ENCODE results near the gene ARSJ.

DNA sequence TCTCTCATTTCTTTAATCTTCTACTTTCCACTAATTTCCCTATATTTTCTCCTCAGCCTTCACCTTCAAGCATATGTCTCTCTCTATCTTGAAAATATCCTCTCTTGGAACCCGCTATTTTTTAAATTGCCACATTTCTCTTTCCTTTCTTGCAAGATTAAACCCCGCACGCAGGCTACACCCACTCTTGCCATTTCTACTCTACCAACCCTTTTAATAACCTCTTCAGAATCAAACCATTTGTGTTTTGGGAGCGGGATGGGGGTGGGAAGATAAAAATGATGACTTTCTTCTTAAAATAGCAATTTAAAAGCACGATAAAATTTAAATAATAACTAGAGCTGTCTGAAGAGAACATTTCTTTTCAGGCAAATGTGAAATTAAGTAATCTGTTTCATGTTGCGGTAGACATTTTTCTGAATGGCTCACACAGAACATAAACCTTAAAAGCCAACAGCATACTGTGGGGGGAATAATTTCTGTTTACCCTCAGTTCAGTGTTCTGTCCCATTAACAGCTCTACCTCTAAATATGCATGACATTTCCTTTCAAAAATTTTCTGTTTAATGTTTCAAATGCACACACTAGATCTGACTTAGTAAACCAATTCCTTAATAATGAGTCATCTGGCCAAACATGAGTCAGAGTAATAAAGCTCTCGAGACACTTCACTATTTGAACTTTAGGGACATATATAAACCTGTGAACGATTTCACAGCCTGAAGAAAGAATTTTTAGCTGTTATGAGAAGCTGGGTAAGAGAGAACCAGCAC is 20.5 kb downstream of the ARSJ start:
- TF ChIP-seq, protein P1, sequence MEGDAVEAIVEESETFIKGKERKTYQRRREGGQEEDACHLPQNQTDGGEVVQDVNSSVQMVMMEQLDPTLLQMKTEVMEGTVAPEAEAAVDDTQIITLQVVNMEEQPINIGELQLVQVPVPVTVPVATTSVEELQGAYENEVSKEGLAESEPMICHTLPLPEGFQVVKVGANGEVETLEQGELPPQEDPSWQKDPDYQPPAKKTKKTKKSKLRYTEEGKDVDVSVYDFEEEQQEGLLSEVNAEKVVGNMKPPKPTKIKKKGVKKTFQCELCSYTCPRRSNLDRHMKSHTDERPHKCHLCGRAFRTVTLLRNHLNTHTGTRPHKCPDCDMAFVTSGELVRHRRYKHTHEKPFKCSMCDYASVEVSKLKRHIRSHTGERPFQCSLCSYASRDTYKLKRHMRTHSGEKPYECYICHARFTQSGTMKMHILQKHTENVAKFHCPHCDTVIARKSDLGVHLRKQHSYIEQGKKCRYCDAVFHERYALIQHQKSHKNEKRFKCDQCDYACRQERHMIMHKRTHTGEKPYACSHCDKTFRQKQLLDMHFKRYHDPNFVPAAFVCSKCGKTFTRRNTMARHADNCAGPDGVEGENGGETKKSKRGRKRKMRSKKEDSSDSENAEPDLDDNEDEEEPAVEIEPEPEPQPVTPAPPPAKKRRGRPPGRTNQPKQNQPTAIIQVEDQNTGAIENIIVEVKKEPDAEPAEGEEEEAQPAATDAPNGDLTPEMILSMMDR (conservative IDR thresholded peaks at IDR 0.05; ENCODE audit: low read depth in 2 of 2), result no peak
- TF ChIP-seq EZH2phosphoT487 (IDR thresholded peaks at IDR 0.05; ENCODE audit: unreplicated experiment) (no peak), EZH2 (IDR thresholded peaks at IDR 0.05; ENCODE audit: low read depth, unreplicated experiment) (no peak), NANOG (IDR thresholded peaks at IDR 0.05; ENCODE audit: borderline replicate concordance) (no peak)
- TF ChIP-seq, protein P2, sequence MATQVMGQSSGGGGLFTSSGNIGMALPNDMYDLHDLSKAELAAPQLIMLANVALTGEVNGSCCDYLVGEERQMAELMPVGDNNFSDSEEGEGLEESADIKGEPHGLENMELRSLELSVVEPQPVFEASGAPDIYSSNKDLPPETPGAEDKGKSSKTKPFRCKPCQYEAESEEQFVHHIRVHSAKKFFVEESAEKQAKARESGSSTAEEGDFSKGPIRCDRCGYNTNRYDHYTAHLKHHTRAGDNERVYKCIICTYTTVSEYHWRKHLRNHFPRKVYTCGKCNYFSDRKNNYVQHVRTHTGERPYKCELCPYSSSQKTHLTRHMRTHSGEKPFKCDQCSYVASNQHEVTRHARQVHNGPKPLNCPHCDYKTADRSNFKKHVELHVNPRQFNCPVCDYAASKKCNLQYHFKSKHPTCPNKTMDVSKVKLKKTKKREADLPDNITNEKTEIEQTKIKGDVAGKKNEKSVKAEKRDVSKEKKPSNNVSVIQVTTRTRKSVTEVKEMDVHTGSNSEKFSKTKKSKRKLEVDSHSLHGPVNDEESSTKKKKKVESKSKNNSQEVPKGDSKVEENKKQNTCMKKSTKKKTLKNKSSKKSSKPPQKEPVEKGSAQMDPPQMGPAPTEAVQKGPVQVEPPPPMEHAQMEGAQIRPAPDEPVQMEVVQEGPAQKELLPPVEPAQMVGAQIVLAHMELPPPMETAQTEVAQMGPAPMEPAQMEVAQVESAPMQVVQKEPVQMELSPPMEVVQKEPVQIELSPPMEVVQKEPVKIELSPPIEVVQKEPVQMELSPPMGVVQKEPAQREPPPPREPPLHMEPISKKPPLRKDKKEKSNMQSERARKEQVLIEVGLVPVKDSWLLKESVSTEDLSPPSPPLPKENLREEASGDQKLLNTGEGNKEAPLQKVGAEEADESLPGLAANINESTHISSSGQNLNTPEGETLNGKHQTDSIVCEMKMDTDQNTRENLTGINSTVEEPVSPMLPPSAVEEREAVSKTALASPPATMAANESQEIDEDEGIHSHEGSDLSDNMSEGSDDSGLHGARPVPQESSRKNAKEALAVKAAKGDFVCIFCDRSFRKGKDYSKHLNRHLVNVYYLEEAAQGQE (IDR thresholded peaks at IDR 0.05; ENCODE audit: unreplicated experiment), result no peak

Measured in GM23338 (cell line).